ENCODE data around the gene SLC12A5. TPM values are rescaled to one million over a fixed set of nuclear protein-coding genes. Genes with fewer than 3 reads are reported as not detected.

The SLC12A5 gene
- polyA plus RNA-seq, 2 of the 4 experiments (the other 2 are of a cell fraction): 3.0 to 10.8 TPM

- TF ChIP-seq, protein P1, sequence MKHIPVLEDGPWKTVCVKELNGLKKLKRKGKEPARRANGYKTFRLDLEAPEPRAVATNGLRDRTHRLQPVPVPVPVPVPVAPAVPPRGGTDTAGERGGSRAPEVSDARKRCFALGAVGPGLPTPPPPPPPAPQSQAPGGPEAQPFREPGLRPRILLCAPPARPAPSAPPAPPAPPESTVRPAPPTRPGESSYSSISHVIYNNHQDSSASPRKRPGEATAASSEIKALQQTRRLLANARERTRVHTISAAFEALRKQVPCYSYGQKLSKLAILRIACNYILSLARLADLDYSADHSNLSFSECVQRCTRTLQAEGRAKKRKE (CRISPR knock-in tag; IDR thresholded peaks at IDR 0.05; ENCODE audit: low read depth): no peak
- TF ChIP-seq TFCP2L1 (CRISPR knock-in tag; IDR thresholded peaks at IDR 0.05) (no peak), ZSCAN20 (CRISPR knock-in tag; IDR thresholded peaks at IDR 0.05) (no peak), KDM5A (IDR thresholded peaks at IDR 0.05) (no peak), USF2 (IDR thresholded peaks at IDR 0.05) (no peak), SREBF2 (IDR thresholded peaks at IDR 0.05) (no peak), HDAC2 (IDR thresholded peaks at IDR 0.05) (no peak), RAD21 (conservative IDR thresholded peaks at IDR 0.05 in 1 of 2, IDR thresholded peaks at IDR 0.05 in 1 of 2) (peak; percentile 53 to 83), E2F6 (IDR thresholded peaks at IDR 0.05; ENCODE audit: borderline replicate concordance, low read depth) (no peak), NR3C1 (IDR thresholded peaks at IDR 0.05) (no peak), CBX8 (IDR thresholded peaks at IDR 0.05) (no peak), NPAS2 (CRISPR knock-in tag; IDR thresholded peaks at IDR 0.05; ENCODE audit: borderline replicate concordance) (no peak), RARB (CRISPR knock-in tag; IDR thresholded peaks at IDR 0.05) (no peak), HEYL (CRISPR knock-in tag; IDR thresholded peaks at IDR 0.05) (no peak), FOSB (CRISPR knock-in tag; IDR thresholded peaks at IDR 0.05) (no peak), RNF2 (IDR thresholded peaks at IDR 0.05; ENCODE audit: borderline replicate concordance, low read depth) (peak; percentile 51; the same call in 1 of the 2 replicates), ZC3H11A (IDR thresholded peaks at IDR 0.05) (no peak), FOSL2 (IDR thresholded peaks at IDR 0.05) (no peak), FOSL2 (CRISPR knock-in tag; IDR thresholded peaks at IDR 0.05) (no peak), BHLHE40 (IDR thresholded peaks at IDR 0.05; ENCODE audit: low read depth, low read length) (no peak), CHD2 (IDR thresholded peaks at IDR 0.05; ENCODE audit: low read length, partially characterized antibody) (no peak), JUNB (IDR thresholded peaks at IDR 0.05) (no peak)
- TF ChIP-seq, protein P2, sequence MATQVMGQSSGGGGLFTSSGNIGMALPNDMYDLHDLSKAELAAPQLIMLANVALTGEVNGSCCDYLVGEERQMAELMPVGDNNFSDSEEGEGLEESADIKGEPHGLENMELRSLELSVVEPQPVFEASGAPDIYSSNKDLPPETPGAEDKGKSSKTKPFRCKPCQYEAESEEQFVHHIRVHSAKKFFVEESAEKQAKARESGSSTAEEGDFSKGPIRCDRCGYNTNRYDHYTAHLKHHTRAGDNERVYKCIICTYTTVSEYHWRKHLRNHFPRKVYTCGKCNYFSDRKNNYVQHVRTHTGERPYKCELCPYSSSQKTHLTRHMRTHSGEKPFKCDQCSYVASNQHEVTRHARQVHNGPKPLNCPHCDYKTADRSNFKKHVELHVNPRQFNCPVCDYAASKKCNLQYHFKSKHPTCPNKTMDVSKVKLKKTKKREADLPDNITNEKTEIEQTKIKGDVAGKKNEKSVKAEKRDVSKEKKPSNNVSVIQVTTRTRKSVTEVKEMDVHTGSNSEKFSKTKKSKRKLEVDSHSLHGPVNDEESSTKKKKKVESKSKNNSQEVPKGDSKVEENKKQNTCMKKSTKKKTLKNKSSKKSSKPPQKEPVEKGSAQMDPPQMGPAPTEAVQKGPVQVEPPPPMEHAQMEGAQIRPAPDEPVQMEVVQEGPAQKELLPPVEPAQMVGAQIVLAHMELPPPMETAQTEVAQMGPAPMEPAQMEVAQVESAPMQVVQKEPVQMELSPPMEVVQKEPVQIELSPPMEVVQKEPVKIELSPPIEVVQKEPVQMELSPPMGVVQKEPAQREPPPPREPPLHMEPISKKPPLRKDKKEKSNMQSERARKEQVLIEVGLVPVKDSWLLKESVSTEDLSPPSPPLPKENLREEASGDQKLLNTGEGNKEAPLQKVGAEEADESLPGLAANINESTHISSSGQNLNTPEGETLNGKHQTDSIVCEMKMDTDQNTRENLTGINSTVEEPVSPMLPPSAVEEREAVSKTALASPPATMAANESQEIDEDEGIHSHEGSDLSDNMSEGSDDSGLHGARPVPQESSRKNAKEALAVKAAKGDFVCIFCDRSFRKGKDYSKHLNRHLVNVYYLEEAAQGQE (IDR thresholded peaks at IDR 0.05): no peak
- TF ChIP-seq, protein P3, sequence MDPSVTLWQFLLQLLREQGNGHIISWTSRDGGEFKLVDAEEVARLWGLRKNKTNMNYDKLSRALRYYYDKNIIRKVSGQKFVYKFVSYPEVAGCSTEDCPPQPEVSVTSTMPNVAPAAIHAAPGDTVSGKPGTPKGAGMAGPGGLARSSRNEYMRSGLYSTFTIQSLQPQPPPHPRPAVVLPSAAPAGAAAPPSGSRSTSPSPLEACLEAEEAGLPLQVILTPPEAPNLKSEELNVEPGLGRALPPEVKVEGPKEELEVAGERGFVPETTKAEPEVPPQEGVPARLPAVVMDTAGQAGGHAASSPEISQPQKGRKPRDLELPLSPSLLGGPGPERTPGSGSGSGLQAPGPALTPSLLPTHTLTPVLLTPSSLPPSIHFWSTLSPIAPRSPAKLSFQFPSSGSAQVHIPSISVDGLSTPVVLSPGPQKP (IDR thresholded peaks at IDR 0.05; ENCODE audit: low read depth, low read length): no peak
Observed at GRCh38 chr20:46013829-46014516, 15.0 kb upstream of the SLC12A5 start (continued).
